GM12864 (cell line): ENCODE results near the gene FOXO3.

Experiments used
- DNase-seq: peaks from one replicate; pipeline ENCODE4 v3.0.0-alpha.2; 2011; ENCODE audit warnings: low read depth
- H3K4me3 ChIP-seq: 2 replicates; pipeline ENCODE4 v1.5.1; 2011; ENCODE audit warnings: mild to moderate bottlenecking, low read depth, low read length, control low read depth
- TF ChIP-seq, protein P1 (sequence below): IDR thresholded peaks from 2 replicates; pipeline ENCODE4 v1.5.1; 2011; ENCODE audit warnings: low read depth, mild to moderate bottlenecking, moderate library complexity, low read length, control low read depth, inconsistent platforms; ENCODE audit errors: missing control alignments

Gene FOXO3

DNA sequence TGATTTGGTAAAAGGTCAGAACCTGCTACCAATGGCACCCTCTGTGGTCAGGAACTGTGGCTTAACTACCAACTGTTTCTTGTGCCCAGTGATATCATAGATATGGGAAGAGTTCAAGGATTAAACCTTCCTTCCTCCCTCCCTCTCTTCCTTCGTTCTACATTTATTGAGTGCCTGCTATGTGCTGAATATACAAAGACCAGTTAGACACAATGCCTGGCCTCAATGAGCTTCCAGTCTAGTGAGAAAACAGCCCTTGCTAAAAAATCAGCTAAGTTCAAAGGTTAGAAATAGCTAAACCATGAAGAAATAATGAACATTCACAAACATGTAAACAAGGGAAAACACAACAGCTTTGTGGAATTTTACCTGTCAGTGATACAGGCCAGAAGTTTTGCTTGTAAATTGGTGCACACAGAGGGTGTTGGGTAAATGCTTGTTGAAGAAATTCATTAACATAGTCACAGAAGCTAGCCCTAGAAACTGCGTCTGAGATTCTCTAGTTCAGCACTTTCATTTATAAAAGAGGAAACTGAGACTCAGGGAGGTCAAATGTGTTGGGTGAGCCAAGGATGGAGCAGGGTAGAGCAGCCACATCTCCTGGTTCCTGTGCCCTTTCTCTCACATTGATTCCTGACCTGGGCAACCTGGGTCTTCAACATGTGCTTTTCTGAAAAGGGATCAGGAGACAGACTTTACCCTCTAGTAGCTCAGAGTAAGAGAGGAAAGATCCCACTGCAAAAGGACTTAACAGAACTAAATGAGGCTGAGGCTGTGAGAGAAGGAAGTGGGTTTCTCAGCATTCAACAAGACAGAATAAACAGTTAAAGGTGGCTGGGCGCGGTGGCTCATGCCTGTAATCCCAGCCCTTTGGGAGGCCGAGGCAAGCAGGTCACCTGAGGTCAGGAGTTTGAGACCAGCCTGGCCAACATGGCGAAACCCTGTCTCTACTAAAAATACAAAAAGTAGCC, 14.4 kb upstream of the FOXO3 start:
- DNase-seq: no peak
- H3K4me3 ChIP-seq: no peak overlapping the region
- TF ChIP-seq, protein P1, sequence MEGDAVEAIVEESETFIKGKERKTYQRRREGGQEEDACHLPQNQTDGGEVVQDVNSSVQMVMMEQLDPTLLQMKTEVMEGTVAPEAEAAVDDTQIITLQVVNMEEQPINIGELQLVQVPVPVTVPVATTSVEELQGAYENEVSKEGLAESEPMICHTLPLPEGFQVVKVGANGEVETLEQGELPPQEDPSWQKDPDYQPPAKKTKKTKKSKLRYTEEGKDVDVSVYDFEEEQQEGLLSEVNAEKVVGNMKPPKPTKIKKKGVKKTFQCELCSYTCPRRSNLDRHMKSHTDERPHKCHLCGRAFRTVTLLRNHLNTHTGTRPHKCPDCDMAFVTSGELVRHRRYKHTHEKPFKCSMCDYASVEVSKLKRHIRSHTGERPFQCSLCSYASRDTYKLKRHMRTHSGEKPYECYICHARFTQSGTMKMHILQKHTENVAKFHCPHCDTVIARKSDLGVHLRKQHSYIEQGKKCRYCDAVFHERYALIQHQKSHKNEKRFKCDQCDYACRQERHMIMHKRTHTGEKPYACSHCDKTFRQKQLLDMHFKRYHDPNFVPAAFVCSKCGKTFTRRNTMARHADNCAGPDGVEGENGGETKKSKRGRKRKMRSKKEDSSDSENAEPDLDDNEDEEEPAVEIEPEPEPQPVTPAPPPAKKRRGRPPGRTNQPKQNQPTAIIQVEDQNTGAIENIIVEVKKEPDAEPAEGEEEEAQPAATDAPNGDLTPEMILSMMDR: no peak

DNA sequence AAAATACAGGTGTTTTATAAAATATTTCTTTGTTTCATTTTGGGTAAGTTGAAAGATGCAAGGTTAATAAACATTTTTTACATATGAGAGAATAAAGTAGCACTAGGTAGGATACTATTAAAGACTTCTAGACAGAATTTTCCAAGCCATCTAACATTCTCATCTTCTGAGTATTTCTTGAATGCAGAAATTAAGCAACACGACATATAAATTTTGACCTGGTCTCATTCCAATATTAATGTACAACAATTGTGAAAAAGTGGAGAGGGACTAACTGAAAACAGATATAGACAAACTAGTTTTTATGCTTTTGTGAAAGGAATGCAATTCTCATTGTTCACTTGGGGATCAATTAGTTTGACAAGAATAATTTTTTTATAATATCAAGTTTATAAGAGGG, 11.5 kb upstream of the FOXO3 start:
- TF ChIP-seq, protein P1: no peak
- H3K4me3 ChIP-seq: no peak overlapping the region
- no peak for DNase-seq

DNA sequence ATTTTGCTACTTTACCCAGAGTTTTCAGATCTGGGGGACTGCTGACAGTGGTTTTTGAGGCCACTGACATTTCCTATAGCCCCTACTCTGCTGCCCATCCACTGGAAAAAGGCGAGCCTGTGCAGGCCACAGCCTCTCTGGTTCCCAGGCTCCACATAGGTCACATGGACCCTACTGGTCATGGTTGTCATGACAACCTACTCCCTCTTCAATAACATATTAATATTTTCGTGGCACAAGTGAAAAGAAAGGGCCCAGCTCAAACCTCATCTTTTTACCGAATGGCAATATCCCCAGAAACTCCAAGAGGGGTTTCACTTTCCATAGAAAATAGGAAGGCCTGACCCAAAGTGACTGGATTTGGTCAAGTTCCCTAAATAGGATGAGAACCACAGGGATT, 11.0 kb upstream of the FOXO3 start:
- no peak overlapping the region for H3K4me3 ChIP-seq
- no peak for DNase-seq
- TF ChIP-seq, protein P1: no peak

DNA sequence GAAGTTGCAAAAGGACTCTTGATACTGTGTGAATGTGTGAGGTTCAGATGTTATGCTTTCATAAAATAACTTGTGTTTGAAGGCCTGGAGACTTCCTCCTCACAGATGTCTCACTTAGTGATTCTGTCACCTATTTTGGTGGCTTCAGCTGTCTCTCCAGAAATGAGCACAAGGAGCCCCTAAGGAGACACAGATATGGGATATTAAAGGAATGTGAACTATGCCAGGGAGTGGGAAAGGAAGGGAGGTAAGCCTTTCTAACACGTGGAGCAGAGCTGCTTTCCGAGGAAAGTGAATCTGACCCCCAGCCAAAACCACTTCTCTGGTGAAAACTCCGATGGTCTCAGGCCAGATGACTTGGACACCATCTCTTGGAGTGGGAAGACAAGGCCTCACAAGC, 10.5 kb upstream of the FOXO3 start:
- TF ChIP-seq, protein P1: no peak
- no peak overlapping the region for H3K4me3 ChIP-seq
- no peak for DNase-seq

DNA sequence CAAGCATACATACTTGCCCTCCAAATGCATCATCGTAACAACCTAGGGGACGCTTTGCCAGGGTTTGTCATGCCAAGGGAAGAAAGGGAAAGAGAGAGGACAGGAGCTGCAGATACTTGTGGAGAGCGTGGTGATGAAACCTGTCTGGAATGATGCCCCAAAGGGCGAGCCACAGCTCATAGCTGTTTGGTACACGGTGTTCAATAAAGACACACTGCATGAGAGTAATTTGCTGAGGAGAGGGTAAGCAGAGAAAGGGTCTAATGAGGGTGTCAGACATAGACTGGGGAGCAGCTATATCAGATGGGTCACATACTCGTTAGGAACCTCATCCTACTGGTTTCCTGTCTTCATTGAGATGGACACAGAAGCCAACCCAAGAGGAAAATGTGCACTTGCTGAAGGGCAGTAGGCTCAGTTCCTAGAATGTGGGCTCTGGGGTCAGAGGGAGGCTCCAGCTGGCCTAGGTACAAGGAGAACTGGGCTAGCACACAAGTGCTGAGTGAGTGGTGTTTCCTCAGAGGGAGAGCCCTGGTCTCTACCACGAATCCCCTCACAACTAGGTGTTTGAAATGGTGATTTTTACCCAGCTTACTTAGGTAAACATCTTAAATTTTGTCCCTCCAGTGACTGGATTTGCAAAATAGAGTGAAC, 5.2 kb upstream of the FOXO3 start:
- TF ChIP-seq, protein P1: no peak
- no peak overlapping the region for H3K4me3 ChIP-seq

DNA sequence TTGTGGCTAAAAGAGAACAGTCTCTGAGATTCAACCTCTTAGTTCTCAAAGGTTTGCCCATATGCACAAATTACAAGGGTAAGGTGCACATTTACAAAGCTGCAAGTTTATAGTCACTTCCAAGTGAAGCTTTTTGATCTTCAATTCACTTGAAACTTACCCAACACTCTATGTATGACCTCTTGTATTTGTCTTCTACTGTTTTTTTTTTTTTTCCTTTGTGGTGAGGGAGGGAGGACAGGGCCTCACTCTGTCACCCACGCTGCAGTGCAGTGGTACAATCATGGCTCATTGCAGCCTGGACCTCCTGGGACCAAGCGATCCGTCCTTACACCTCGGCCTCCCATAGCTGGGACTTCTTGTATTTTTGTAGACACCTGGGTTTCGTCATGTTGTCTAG, 4.5 kb upstream of the FOXO3 start:
- TF ChIP-seq, protein P1: no peak
- no peak overlapping the region for H3K4me3 ChIP-seq
- DNase-seq: no peak

More for the DNA sequence above, 5.2 kb upstream of the FOXO3 start:
- no peak for DNase-seq
